ENCODE measurements around the gene RNF151. TPM values are rescaled to one million over a fixed set of nuclear protein-coding genes. Genes with fewer than 3 reads are reported as not detected.
A peak's percentile ranks its signal among the peaks of the same experiment; 100 is the strongest.

The RNF151 gene, protein sequence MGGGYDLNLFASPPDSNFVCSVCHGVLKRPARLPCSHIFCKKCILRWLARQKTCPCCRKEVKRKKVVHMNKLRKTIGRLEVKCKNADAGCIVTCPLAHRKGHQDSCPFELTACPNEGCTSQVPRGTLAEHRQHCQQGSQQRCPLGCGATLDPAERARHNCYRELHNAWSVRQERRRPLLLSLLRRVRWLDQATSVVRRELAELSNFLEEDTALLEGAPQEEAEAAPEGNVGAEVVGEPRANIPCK
- total RNA-seq = not detected

DNA sequence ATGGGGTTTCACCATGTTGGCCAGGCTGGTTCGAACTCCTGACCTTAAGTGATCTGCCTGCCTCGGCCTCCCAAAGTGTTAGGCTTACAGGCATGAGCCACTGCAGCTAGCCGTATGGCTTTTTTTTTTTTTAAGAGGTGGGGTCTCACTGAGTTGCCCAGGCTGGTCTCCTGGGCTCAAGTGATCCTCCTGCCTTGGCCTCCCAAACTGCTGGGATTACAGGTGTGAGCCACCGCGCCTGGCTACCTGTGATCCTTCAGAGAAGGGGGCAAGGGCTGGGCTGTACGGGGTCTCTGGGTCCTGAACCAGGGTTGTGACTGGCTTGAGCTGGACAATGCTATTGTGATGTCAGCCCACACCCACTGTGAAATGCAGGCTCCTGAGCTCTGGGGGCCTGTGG is at the start of gene RNF151:
Gene RNF151, plus strand, starts transcription at position 397 of the 400 bp plus-strand sequence. CDS start 26 bp downstream, outside the sequence.
- Histone ChIP-seq H3K27ac (peak within 1 kb of the TSS; percentile 95 to 100 (median 96)), H3K9me3 (no peaks in the 10 kb centered on the region), H3K27me3 (no peaks in the 10 kb centered on the region), H3K36me3 (peaks cover 0 to 18% (median 0%) of the 10 kb centered on the region in 3 donors), H3K4me3 (peak within 1 kb of the TSS; percentile 78 to 96 (median 92)), H3K4me1 (peaks cover 3 to 29% (median 13%) of the 10 kb centered on the region in 4 donors)
- TF ChIP-seq POLR2A (IDR thresholded peaks at IDR 0.05) = no peak
- TF ChIP-seq, protein P1, sequence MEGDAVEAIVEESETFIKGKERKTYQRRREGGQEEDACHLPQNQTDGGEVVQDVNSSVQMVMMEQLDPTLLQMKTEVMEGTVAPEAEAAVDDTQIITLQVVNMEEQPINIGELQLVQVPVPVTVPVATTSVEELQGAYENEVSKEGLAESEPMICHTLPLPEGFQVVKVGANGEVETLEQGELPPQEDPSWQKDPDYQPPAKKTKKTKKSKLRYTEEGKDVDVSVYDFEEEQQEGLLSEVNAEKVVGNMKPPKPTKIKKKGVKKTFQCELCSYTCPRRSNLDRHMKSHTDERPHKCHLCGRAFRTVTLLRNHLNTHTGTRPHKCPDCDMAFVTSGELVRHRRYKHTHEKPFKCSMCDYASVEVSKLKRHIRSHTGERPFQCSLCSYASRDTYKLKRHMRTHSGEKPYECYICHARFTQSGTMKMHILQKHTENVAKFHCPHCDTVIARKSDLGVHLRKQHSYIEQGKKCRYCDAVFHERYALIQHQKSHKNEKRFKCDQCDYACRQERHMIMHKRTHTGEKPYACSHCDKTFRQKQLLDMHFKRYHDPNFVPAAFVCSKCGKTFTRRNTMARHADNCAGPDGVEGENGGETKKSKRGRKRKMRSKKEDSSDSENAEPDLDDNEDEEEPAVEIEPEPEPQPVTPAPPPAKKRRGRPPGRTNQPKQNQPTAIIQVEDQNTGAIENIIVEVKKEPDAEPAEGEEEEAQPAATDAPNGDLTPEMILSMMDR (IDR thresholded peaks at IDR 0.05) = no peak
- no peak for DNase-seq

DNA sequence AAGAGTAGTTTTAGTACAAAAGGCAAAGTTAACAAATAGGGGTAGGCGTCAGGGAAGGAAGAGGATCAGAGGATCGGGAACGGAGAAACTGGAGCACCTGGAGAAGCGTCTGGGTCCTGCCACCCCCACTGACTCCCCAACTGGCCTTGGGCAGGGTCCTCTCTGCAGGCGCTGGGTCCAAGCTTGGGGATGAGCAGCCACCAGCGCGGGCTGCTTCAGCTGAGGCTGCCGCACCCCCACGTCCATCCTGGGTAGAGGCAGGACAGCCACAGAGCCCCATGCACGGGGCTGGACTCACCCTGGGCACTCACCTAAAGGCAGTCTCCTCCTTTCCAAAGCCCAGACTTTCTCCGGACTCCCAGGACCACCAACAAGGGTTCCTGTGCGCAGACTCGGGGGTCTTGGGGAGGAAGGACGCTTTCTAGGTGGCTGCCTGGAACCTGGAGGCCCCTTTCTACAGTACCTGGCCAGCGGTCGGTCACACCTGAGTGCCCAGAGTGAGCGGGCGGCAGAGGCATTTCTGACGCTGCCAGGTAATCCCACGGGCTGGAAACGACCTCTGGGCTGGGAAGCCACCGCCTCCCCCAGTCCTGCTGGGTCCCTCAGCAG is 49.5 kb upstream of the RNF151 start:
- H3K36me3 ChIP-seq = no peaks in the 10 kb centered on the region
- no peak overlapping the region for H3K4me3 ChIP-seq
- peaks cover 0 to 21% (median 4%) of the 10 kb centered on the region in 4 donors for H3K4me1 ChIP-seq
- no peaks in the 10 kb centered on the region for H3K9me3 ChIP-seq
- no peak for DNase-seq
- peaks cover 0 to 34% of the 10 kb centered on the region in 2 donors for H3K27me3 ChIP-seq
- TF ChIP-seq, protein P1 (IDR thresholded peaks at IDR 0.05) = no peak
- no peak for TF ChIP-seq POLR2A (IDR thresholded peaks at IDR 0.05)
- no peak overlapping the region for H3K27ac ChIP-seq

DNA sequence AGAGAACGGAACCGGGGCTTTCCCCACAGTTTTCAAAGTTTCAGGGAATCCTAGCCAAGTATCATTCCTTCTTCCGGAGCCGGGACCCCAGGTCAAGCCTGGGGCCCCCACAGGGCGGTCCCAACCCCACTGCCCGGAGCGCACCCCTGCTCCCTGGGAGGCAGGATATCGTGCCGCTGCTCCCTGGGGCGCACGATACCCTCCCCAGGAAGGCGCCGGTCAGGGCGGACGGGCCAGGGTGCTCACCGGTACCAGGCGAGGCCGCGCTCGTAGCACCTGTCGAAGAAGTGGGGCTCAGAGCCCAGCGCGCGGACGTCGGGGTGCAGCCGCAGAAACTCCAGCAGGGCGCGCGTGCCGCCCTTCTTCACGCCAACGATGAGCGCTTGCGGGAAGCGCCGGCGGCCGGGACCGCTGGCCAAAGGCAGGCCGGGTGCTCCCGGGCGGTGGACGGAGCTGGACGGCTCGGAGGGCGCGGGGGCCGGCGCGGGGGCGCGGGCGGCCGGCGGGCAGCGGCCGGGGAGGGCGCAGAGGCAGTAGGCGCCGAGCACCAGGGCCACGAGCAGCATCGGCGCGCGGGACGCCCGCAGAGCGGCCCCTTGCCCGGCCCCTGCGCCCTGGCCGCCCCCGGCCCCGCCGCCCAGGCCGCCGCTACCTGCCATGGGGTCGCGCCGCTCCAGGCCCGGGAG is 48.8 kb upstream of the RNF151 start:
- no peaks in the 10 kb centered on the region for H3K9me3 ChIP-seq
- DNase-seq = no peak
- H3K4me3 ChIP-seq = no peak overlapping the region
- H3K27me3 ChIP-seq = peaks cover 0 to 34% of the 10 kb centered on the region in 2 donors
- H3K4me1 ChIP-seq = peaks cover 0 to 21% (median 4%) of the 10 kb centered on the region in 4 donors
- TF ChIP-seq, protein P1 (IDR thresholded peaks at IDR 0.05) = no peak
- TF ChIP-seq POLR2A (IDR thresholded peaks at IDR 0.05) = no peak
- no peaks in the 10 kb centered on the region for H3K36me3 ChIP-seq
- H3K27ac ChIP-seq = no peak overlapping the region

DNA sequence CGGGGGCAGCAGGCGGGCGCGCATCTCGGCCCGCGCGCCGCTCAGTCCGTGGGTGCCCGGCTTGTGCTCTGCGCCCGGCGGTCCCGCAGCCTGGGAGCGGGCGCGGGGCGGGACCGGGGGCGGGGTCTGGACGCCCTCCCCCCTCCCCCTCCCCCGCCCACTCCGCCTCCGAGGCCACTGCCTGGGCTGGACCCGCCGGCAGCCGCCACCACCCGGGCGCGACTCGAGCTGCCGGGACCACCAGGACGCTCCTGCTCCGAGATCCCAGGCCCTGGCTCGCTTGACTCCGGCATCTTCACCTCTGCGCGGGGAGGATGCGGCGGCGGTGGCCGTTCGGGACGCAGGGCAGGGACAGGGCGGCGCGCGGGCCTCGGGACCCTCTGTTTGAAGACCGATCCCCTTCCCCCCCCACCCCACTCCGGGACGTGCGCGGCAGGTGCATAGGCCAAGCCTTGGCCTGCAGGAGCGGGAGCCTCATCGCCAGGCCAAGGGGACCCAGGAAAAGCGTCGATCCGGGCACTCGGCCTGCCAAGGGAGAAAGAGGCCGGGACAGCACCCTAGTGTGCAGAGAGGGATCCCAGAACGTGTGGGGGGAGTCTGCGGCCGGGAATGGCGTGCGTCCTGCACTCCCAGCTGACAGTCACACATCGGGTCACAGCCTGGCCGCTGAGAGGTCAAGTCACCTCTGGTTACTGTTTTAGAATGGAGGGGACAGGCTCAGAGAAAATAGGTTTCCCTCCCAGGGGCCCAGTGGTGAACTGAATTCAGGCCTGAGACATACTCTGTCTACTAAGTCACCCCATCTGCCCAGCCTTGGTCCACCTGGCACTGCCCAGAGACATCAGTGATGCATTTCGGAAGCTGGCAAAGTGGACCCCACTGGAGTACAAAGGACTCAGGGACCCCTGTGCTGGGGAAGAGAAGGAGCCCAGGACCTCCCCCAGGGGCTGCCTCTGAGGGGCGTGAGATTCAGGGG is 48.0 kb upstream of the RNF151 start, which contains the start of gene HS3ST6:
Gene HS3ST6, minus strand, starts transcription at position 65 of the 976 bp plus-strand sequence. CDS start 92 bp downstream, outside the sequence.
- Histone ChIP-seq H3K9me3 (no peaks in the 10 kb centered on the region), H3K36me3 (no peaks in the 10 kb centered on the region), H3K27ac (no peak within 1 kb of the TSS), H3K27me3 (peaks cover 0 to 34% of the 10 kb centered on the region in 2 donors), H3K4me3 (no peak within 1 kb of the TSS), H3K4me1 (peaks cover 0 to 23% (median 4%) of the 10 kb centered on the region in 4 donors)
- no peak for TF ChIP-seq POLR2A (IDR thresholded peaks at IDR 0.05)
- TF ChIP-seq, protein P1 (IDR thresholded peaks at IDR 0.05) = no peak
- DNase-seq = no peak
